Peyer's patch (tissue), 4 donors: ENCODE results near the gene FLT3.
"Not testable (repeated sequence)": the region's sequence is repeated elsewhere in the genome, so short reads cannot be mapped to it uniquely, and the experiment has no call there.

Experiments
- CTCF ChIP-seq, 6 experiments: fragments of 450-650 bp in 4 of 6; fragments of 200-600 bp in 2 of 6; sonication (generic) in 1 of 6; IDR thresholded peaks; one replicate each; pipeline ENCODE4 v1.5.1; 2017 to 2019; ENCODE audit warnings: antibody characterized with exemption in 6 of 6, mild to moderate bottlenecking in 3 of 6, moderate library complexity in 1 of 6
- POLR2A ChIP-seq, 2 donors: fragments of 450-650 bp; IDR thresholded peaks; one replicate each; pipeline ENCODE4 v1.5.1; 2017; ENCODE audit warnings: antibody characterized with exemption in 2 of 2, mild to moderate bottlenecking in 2 of 2, moderate library complexity in 2 of 2

GRCh38 chr13:28101886-28102285, 1.5 kb upstream of the FLT3 start:
- TF ChIP-seq POLR2A, CTCF (IDR thresholded peaks at IDR 0.05): not testable (repeated sequence)
